WTC11 (cell line): Measurements from ENCODE around the gene MBNL1. TPM values are rescaled to one million over a fixed set of nuclear protein-coding genes. Genes with fewer than 3 reads are reported as not detected.

Source experiments
- ATAC-seq: fragments of 200-7000 bp; cut with Tn5 transposase; 2 replicates; pipeline ENCODE4 v1.10.0; 2021; ENCODE audit warnings: mild to moderate bottlenecking, moderate library complexity
- CTCF ChIA-PET: fragments of 300-600 bp; sonication (Branson Sonifier 250); formaldehyde crosslinking; loops from one replicate; lab custom pipeline; 2021; ENCODE audit warnings: antibody characterized with exemption; lab: Charles Lee
- POLR2A ChIA-PET: fragments of 350-600 bp; sonication (Branson Sonifier 250); formaldehyde crosslinking; loops from one replicate; lab custom pipeline; 2021; ENCODE audit warnings: antibody characterized with exemption; lab: Charles Lee
- DNase-seq: peaks from one replicate; pipeline ENCODE4 v3.0.0; 2021; ENCODE audit warnings: low spot score
- H3K27ac Mint-ChIP-seq: 2 replicates; pipeline ENCODE4 v1.8.0; 2021; ENCODE audit warnings: mixed read lengths
- H3K27me3 Mint-ChIP-seq: 2 replicates; pipeline ENCODE4 v1.8.0; 2021; ENCODE audit warnings: low read depth, mild to moderate bottlenecking, moderate library complexity, mixed read lengths
- H3K36me3 Mint-ChIP-seq: 2 replicates; pipeline ENCODE4 v1.8.0; 2021; ENCODE audit warnings: mixed read lengths
- H3K4me1 Mint-ChIP-seq: 2 replicates; pipeline ENCODE4 v1.8.0; 2022; ENCODE audit warnings: mixed read lengths
- H3K4me3 Mint-ChIP-seq: 2 replicates; pipeline ENCODE4 v1.8.0; 2021; ENCODE audit warnings: mild to moderate bottlenecking, moderate library complexity, mixed read lengths
- H3K9me3 Mint-ChIP-seq: 2 replicates; pipeline ENCODE4 v1.8.0; 2021; ENCODE audit warnings: mixed read lengths
- AFF4 ChIP-seq: sonication (generic); formaldehyde crosslinking; IDR thresholded peaks from 2 replicates; pipeline ENCODE4 v1.8.1; 2023; ENCODE audit warnings: mild to moderate bottlenecking, missing genetic modification reagents, borderline replicate concordance
- ATF1 ChIP-seq: sonication (generic); formaldehyde crosslinking; IDR thresholded peaks from 2 replicates; pipeline ENCODE4 v1.8.1; 2023; ENCODE audit warnings: mild to moderate bottlenecking, moderate library complexity, missing genetic modification reagents
- CBFB ChIP-seq: sonication (generic); formaldehyde crosslinking; IDR thresholded peaks from 2 replicates; pipeline ENCODE4 v1.8.1; 2022; ENCODE audit warnings: mild to moderate bottlenecking, low read depth, missing genetic modification reagents
- CDX4 ChIP-seq: fragments of 250-450 bp; sonication (Bioruptor Pico); IDR thresholded peaks from 2 replicates; pipeline ENCODE4 v1.9.0; 2021; ENCODE audit warnings: moderate library complexity, mild to moderate bottlenecking, inconsistent platforms, borderline replicate concordance
- ETV6 ChIP-seq: sonication (generic); formaldehyde crosslinking; IDR thresholded peaks from 2 replicates; pipeline ENCODE4 v1.8.1; 2022; ENCODE audit warnings: mild to moderate bottlenecking, missing genetic modification reagents
- FOXJ3 ChIP-seq: sonication (generic); formaldehyde crosslinking; IDR thresholded peaks from 2 replicates; pipeline ENCODE4 v1.9.0; 2021; ENCODE audit warnings: missing genetic modification reagents, mild to moderate bottlenecking, borderline replicate concordance
- FOXP4 ChIP-seq: sonication (generic); formaldehyde crosslinking; IDR thresholded peaks from 2 replicates; pipeline ENCODE4 v1.8.0; 2022; ENCODE audit warnings: mild to moderate bottlenecking, missing genetic modification reagents
- GRHL2 ChIP-seq: fragments of 250-450 bp; sonication (Bioruptor Pico); IDR thresholded peaks from 2 replicates; pipeline ENCODE4 v1.8.0; 2022; ENCODE audit warnings: mild to moderate bottlenecking, moderate library complexity; ENCODE audit not compliant: insufficient replicate concordance, severe bottlenecking
- IRF2 ChIP-seq: sonication (generic); formaldehyde crosslinking; IDR thresholded peaks from 2 replicates; pipeline ENCODE4 v1.8.0; 2022; ENCODE audit warnings: low read depth, missing genetic modification reagents, borderline replicate concordance
- KAT7 ChIP-seq: sonication (generic); formaldehyde crosslinking; IDR thresholded peaks from 2 replicates; pipeline ENCODE4 v1.8.1; 2023; ENCODE audit warnings: missing genetic modification reagents, mild to moderate bottlenecking, borderline replicate concordance
- MLX ChIP-seq: sonication (generic); formaldehyde crosslinking; IDR thresholded peaks from 2 replicates; pipeline ENCODE4 v1.8.1; 2023; ENCODE audit warnings: mild to moderate bottlenecking, missing genetic modification reagents, moderate library complexity
- NR1H2 ChIP-seq: sonication (generic); formaldehyde crosslinking; IDR thresholded peaks from 2 replicates; pipeline ENCODE4 v1.9.0; 2021; ENCODE audit warnings: mild to moderate bottlenecking, moderate library complexity, missing genetic modification reagents
- SMAD3 ChIP-seq: sonication (generic); formaldehyde crosslinking; IDR thresholded peaks from 2 replicates; pipeline ENCODE4 v1.8.0; 2022; ENCODE audit warnings: missing genetic modification reagents, mild to moderate bottlenecking, borderline replicate concordance
- STAT6 ChIP-seq: sonication (generic); formaldehyde crosslinking; conservative IDR thresholded peaks from 2 replicates; pipeline ENCODE4 v1.8.1; 2023; ENCODE audit warnings: mild to moderate bottlenecking, low read depth, missing genetic modification reagents, moderate library complexity
- TEAD1 ChIP-seq: sonication (generic); formaldehyde crosslinking; IDR thresholded peaks from 2 replicates; pipeline ENCODE4 v1.8.0; 2022; ENCODE audit warnings: mild to moderate bottlenecking, missing genetic modification reagents
- TEAD4 ChIP-seq: sonication (generic); formaldehyde crosslinking; IDR thresholded peaks from 2 replicates; pipeline ENCODE4 v1.8.0; 2022; ENCODE audit warnings: mild to moderate bottlenecking, missing genetic modification reagents
- TP53 ChIP-seq: sonication (generic); formaldehyde crosslinking; IDR thresholded peaks from 2 replicates; pipeline ENCODE4 v1.8.1; 2023; ENCODE audit warnings: mild to moderate bottlenecking, missing genetic modification reagents
- USF1 ChIP-seq: sonication (generic); formaldehyde crosslinking; IDR thresholded peaks from 2 replicates; pipeline ENCODE4 v1.8.0; 2022; ENCODE audit warnings: mild to moderate bottlenecking, missing genetic modification reagents
- ZNF121 ChIP-seq: sonication (generic); formaldehyde crosslinking; IDR thresholded peaks from 2 replicates; pipeline ENCODE4 v1.8.0; 2023; ENCODE audit warnings: missing genetic modification reagents
- ZNF232 ChIP-seq: sonication (generic); formaldehyde crosslinking; IDR thresholded peaks from 2 replicates; pipeline ENCODE4 v1.8.0; 2022; ENCODE audit warnings: mild to moderate bottlenecking, missing genetic modification reagents
- ZNF396 ChIP-seq: fragments of 250-450 bp; sonication (Bioruptor Pico); IDR thresholded peaks from 2 replicates; pipeline ENCODE4 v1.8.0; 2021; ENCODE audit warnings: mild to moderate bottlenecking, moderate library complexity, borderline replicate concordance
- total RNA-seq: library from RNA; stranded (reverse); gene quantifications from 3 replicates; pipeline ENCODE4 v1.2.3, GENCODE V29; 2021

MBNL1 gene
- total RNA-seq, 1 experiment from 2014 or later: 20.4 TPM

- no peaks in the 10 kb centered on the region; the same call in 1 of the 2 replicates for H3K27me3 Mint-ChIP-seq
- no peak overlapping the region for H3K27ac Mint-ChIP-seq
- H3K4me3 Mint-ChIP-seq: no peak overlapping the region
- CTCF ChIA-PET: no interaction called here
- TF ChIP-seq TP53 (CRISPR knock-in tag) (no peak), ZNF121 (CRISPR knock-in tag) (peak; percentile 7; the same call in 1 of the 2 replicates), FOXJ3 (CRISPR knock-in tag) (no peak)
- POLR2A ChIA-PET: no interaction called here
- DNase-seq (no peak), ATAC-seq (no peak)
- H3K36me3 Mint-ChIP-seq: no peaks in the 10 kb centered on the region
- no peaks in the 10 kb centered on the region for H3K9me3 Mint-ChIP-seq
- H3K4me1 Mint-ChIP-seq: peaks cover 12% of the 10 kb centered on the region
Observed at GRCh38 chr3:152339881-152340505, 71.3 kb downstream of the MBNL1 start.

GRCh38 chr3:152345233-152345632 lies 76.5 kb downstream of the MBNL1 start:
- ChIA-PET CTCF (no interaction called here), POLR2A (no interaction called here)
- Mint-ChIP-seq H3K27ac (0 out of 2 replicates have a peak overlapping the region, but pooled peaks have one; percentile 10), H3K9me3 (no peaks in the 10 kb centered on the region), H3K4me1 (peaks cover 14% of the 10 kb centered on the region), H3K4me3 (no peak overlapping the region), H3K27me3 (no peaks in the 10 kb centered on the region), H3K36me3 (no peaks in the 10 kb centered on the region)
- TF ChIP-seq SMAD3 (CRISPR knock-in tag) (no peak), CDX4 (CRISPR knock-in tag) (no peak), GRHL2 (no peak), ETV6 (no peak), CBFB (CRISPR knock-in tag) (no peak), MLX (CRISPR knock-in tag) (no peak), TP53 (CRISPR knock-in tag) (no peak)
- no peak for ATAC-seq
- DNase-seq: no peak

GRCh38 chr3:152346058-152346457 lies 77.3 kb downstream of the MBNL1 start:
- no peaks in the 10 kb centered on the region for H3K9me3 Mint-ChIP-seq
- H3K27ac Mint-ChIP-seq: no peak overlapping the region
- no peak overlapping the region for H3K4me3 Mint-ChIP-seq
- ATAC-seq (no peak), DNase-seq (no peak)
- H3K4me1 Mint-ChIP-seq: peaks cover 14% of the 10 kb centered on the region
- POLR2A ChIA-PET: no interaction called here
- CTCF ChIA-PET: interaction anchor here (0.7 kb wide), 1 partner anchor 151 kb away, joined by 3 read pairs; no protein-coding TSS in a partner anchor
- H3K36me3 Mint-ChIP-seq: no peaks in the 10 kb centered on the region
- TF ChIP-seq TEAD1 (CRISPR knock-in tag) (no peak), STAT6 (CRISPR knock-in tag) (no peak), ZNF396 (no peak), FOXP4 (no peak), ZNF232 (CRISPR knock-in tag) (no peak), USF1 (no peak), ATF1 (no peak), TEAD4 (CRISPR knock-in tag) (no peak), AFF4 (no peak), IRF2 (no peak), NR1H2 (CRISPR knock-in tag) (no peak), KAT7 (CRISPR knock-in tag) (no peak)
- H3K27me3 Mint-ChIP-seq: no peaks in the 10 kb centered on the region
